Measurements from ENCODE around the gene SLITRK5. TPM values are rescaled to one million over a fixed set of nuclear protein-coding genes. Genes with fewer than 3 reads are reported as not detected.

SLITRK5 gene
- total and polyA plus RNA-seq, 5 donors, result 0.06 to 0.12 (median 0.09) TPM

- DNase-seq (no peak), ATAC-seq (no peak)
- H3K27me3 ChIP-seq (ENCODE audit: control insufficient read depth, insufficient read depth), result no peaks in the 10 kb centered on the region
- H3K27ac ChIP-seq (ENCODE audit: low read length), result no peak overlapping the region
- 45% methylated on average over 33 of the region's 33 CpGs for WGBS
- H3K4me3 ChIP-seq (ENCODE audit: low read length), result no peak overlapping the region
- H3K4me1 ChIP-seq (ENCODE audit: control insufficient read depth, insufficient read depth, low read length), result peaks cover 4% of the 10 kb centered on the region
- H3K9me3 ChIP-seq (ENCODE audit: control insufficient read depth, low read length), result no peaks in the 10 kb centered on the region
- intact Hi-C loops (cut with DNase I), result no loop called here
Measured at GRCh38 chr13:87676254-87677042, 5.3 kb downstream of the SLITRK5 start.

- ATAC-seq, result no peak
- H3K27me3 ChIP-seq (ENCODE audit: control insufficient read depth, insufficient read depth), result no peaks in the 10 kb centered on the region
- WGBS, result 21% methylated on average over 29 of the region's 29 CpGs
- H3K4me3 ChIP-seq (ENCODE audit: low read length), result peak overlapping the region; percentile 5
- H3K9me3 ChIP-seq (ENCODE audit: control insufficient read depth, low read length), result no peaks in the 10 kb centered on the region
- peak in 1 of 3 donors; percentile 38 for DNase-seq
- H3K27ac ChIP-seq (ENCODE audit: low read length), result no peak overlapping the region
- intact Hi-C loops (cut with DNase I), result no loop called here
- H3K4me1 ChIP-seq (ENCODE audit: control insufficient read depth, insufficient read depth, low read length), result peaks cover 3% of the 10 kb centered on the region
Measured at GRCh38 chr13:87677043-87677495, 5.9 kb downstream of the SLITRK5 start.

GRCh38 chr13:87677496-87678371, 6.6 kb downstream of the SLITRK5 start:
- DNase-seq (peak in 1 of 3 donors; percentile 53), ATAC-seq (peak in 1 of 2 donors; percentile 44)
- no peaks in the 10 kb centered on the region for H3K27me3 ChIP-seq (ENCODE audit: control insufficient read depth, insufficient read depth)

GRCh38 chr13:87678372-87678752, 7.2 kb downstream of the SLITRK5 start:
- intact Hi-C loops (cut with DNase I), result no loop called here
- no peak overlapping the region for H3K27ac ChIP-seq (ENCODE audit: low read length)
- H3K4me3 ChIP-seq (ENCODE audit: low read length), result peak overlapping the region; percentile 52
- peaks cover 3% of the 10 kb centered on the region for H3K4me1 ChIP-seq (ENCODE audit: control insufficient read depth, insufficient read depth, low read length)
- DNase-seq (no peak), ATAC-seq (no peak)
- WGBS, result 29% methylated on average over 8 of the region's 8 CpGs
- no peaks in the 10 kb centered on the region for H3K9me3 ChIP-seq (ENCODE audit: control insufficient read depth, low read length)
- no peaks in the 10 kb centered on the region for H3K27me3 ChIP-seq (ENCODE audit: control insufficient read depth, insufficient read depth)

More at GRCh38 chr13:87677496-87678371, 6.6 kb downstream of the SLITRK5 start:
- Histone ChIP-seq H3K9me3 (ENCODE audit: control insufficient read depth, low read length) (no peaks in the 10 kb centered on the region), H3K4me3 (ENCODE audit: low read length) (peak overlapping the region; percentile 52), H3K4me1 (ENCODE audit: control insufficient read depth, insufficient read depth, low read length) (peaks cover 3% of the 10 kb centered on the region), H3K27ac (ENCODE audit: low read length) (no peak overlapping the region)
- WGBS, result 4% methylated on average over 60 of the region's 60 CpGs
- intact Hi-C loops (cut with DNase I), result no loop called here

GRCh38 chr13:87680298-87680697, 9.1 kb downstream of the SLITRK5 start:
- WGBS, result 46% methylated on average over 1 of the region's 1 CpG
- no peak for DNase-seq
- ATAC-seq, result no peak
- intact Hi-C loops (cut with DNase I), result no loop called here
- Histone ChIP-seq H3K9me3 (ENCODE audit: control insufficient read depth, low read length) (no peaks in the 10 kb centered on the region), H3K27ac (ENCODE audit: low read length) (no peak overlapping the region), H3K27me3 (ENCODE audit: control insufficient read depth, insufficient read depth) (no peaks in the 10 kb centered on the region), H3K4me1 (ENCODE audit: control insufficient read depth, insufficient read depth, low read length) (peaks cover 3% of the 10 kb centered on the region), H3K4me3 (ENCODE audit: low read length) (no peak overlapping the region)

- DNase-seq (no peak), ATAC-seq (no peak)
- H3K9me3 ChIP-seq (ENCODE audit: control insufficient read depth, low read length), result no peaks in the 10 kb centered on the region
- 87% methylated on average over 2 of the region's 2 CpGs for WGBS
- no peak overlapping the region for H3K4me3 ChIP-seq (ENCODE audit: low read length)
- no peaks in the 10 kb centered on the region for H3K4me1 ChIP-seq (ENCODE audit: control insufficient read depth, insufficient read depth, low read length)
- intact Hi-C loops (cut with DNase I), result no loop called here
- no peak overlapping the region for H3K27ac ChIP-seq (ENCODE audit: low read length)
- no peaks in the 10 kb centered on the region for H3K27me3 ChIP-seq (ENCODE audit: control insufficient read depth, insufficient read depth)
Measured at GRCh38 chr13:87684850-87685742, 13.9 kb downstream of the SLITRK5 start.

GRCh38 chr13:87696458-87696857, 25.3 kb downstream of the SLITRK5 start:
- ATAC-seq (no peak), DNase-seq (no peak)
- Histone ChIP-seq H3K4me3 (ENCODE audit: low read length) (no peak overlapping the region), H3K4me1 (ENCODE audit: control insufficient read depth, insufficient read depth, low read length) (no peaks in the 10 kb centered on the region), H3K27ac (ENCODE audit: low read length) (no peak overlapping the region), H3K9me3 (ENCODE audit: control insufficient read depth, low read length) (no peaks in the 10 kb centered on the region), H3K27me3 (ENCODE audit: control insufficient read depth, insufficient read depth) (no peaks in the 10 kb centered on the region)
- intact Hi-C loops (cut with DNase I), result no loop called here
- WGBS, result 85% methylated on average over 1 of the region's 1 CpG

- no peaks in the 10 kb centered on the region for H3K27me3 ChIP-seq (ENCODE audit: control insufficient read depth, insufficient read depth)
- no peak for DNase-seq
- no peak overlapping the region for H3K27ac ChIP-seq (ENCODE audit: low read length)
- H3K4me1 ChIP-seq (ENCODE audit: control insufficient read depth, insufficient read depth, low read length), result no peaks in the 10 kb centered on the region
- H3K4me3 ChIP-seq (ENCODE audit: low read length), result no peak overlapping the region
- intact Hi-C loops (cut with DNase I), result no loop called here
- ATAC-seq, result no peak
- 87% methylated on average over 2 of the region's 2 CpGs for WGBS
- H3K9me3 ChIP-seq (ENCODE audit: control insufficient read depth, low read length), result no peaks in the 10 kb centered on the region
Measured at GRCh38 chr13:87698268-87698667, 27.1 kb downstream of the SLITRK5 start.

GRCh38 chr13:87709947-87710346, 38.8 kb downstream of the SLITRK5 start:
- H3K4me3 ChIP-seq (ENCODE audit: low read length), result no peak overlapping the region
- ATAC-seq (no peak), DNase-seq (no peak)
- intact Hi-C loops (cut with DNase I), result no loop called here
- WGBS, result 52% methylated on average over 1 of the region's 1 CpG
- H3K4me1 ChIP-seq (ENCODE audit: control insufficient read depth, insufficient read depth, low read length), result no peaks in the 10 kb centered on the region
- no peaks in the 10 kb centered on the region for H3K9me3 ChIP-seq (ENCODE audit: control insufficient read depth, low read length)
- H3K27me3 ChIP-seq (ENCODE audit: control insufficient read depth, insufficient read depth), result no peaks in the 10 kb centered on the region
- no peak overlapping the region for H3K27ac ChIP-seq (ENCODE audit: low read length)

GRCh38 chr13:87712012-87712411, 40.8 kb downstream of the SLITRK5 start:
- H3K4me1 ChIP-seq (ENCODE audit: control insufficient read depth, insufficient read depth, low read length), result no peaks in the 10 kb centered on the region
- H3K9me3 ChIP-seq (ENCODE audit: control insufficient read depth, low read length), result no peaks in the 10 kb centered on the region
- WGBS, result 58% methylated on average over 2 of the region's 2 CpGs
- no peak overlapping the region for H3K27ac ChIP-seq (ENCODE audit: low read length)
- intact Hi-C loops (cut with DNase I), result no loop called here
- no peak overlapping the region for H3K4me3 ChIP-seq (ENCODE audit: low read length)
- ATAC-seq, result no peak
- no peak for DNase-seq
- H3K27me3 ChIP-seq (ENCODE audit: control insufficient read depth, insufficient read depth), result no peaks in the 10 kb centered on the region

All from right cardiac atrium (tissue), 5 donors.